ENCODE results near the gene LHX3. TPM values are rescaled to one million over a fixed set of nuclear protein-coding genes. Genes with fewer than 3 reads are reported as not detected.
"Not testable (repeated sequence)": the region's sequence is repeated elsewhere in the genome, so short reads cannot be mapped to it uniquely, and the experiment has no call there.

LHX3 gene
- total RNA-seq, 2 experiments from 2014 or later = not detected

- ATAC-seq = no peak
- Mint-ChIP-seq H3K4me1 (no peaks in the 10 kb centered on the region), H3K36me3 (ENCODE audit: low read depth) (no peaks in the 10 kb centered on the region), H3K9me3 (ENCODE audit: low read depth) (no peaks in the 10 kb centered on the region), H3K4me3 (no peak overlapping the region), H3K27me3 (peaks cover 3% of the 10 kb centered on the region), H3K27ac (no peak overlapping the region)
- CTCF ChIA-PET = no interaction called here
- POLR2A ChIA-PET = no interaction called here
- DNase-seq = no peak
- intact Hi-C loops (cut with DNase I, micrococcal nuclease) = loop anchor here in 1 of 2 experiments (5.0 kb wide), 1 partner anchor 130 kb away; no protein-coding TSS in a partner anchor
Observed at GRCh38 chr9:136151848-136152542, 52.9 kb downstream of the LHX3 start.

- ATAC-seq = peak; percentile 9
- no peak overlapping the region for H3K4me3 Mint-ChIP-seq
- peaks cover 5% of the 10 kb centered on the region for H3K27me3 Mint-ChIP-seq
- ChIA-PET CTCF (no interaction called here), POLR2A (no interaction called here)
- intact Hi-C loops (cut with DNase I, micrococcal nuclease) = loop anchor here in 1 of 2 experiments (5.0 kb wide), 1 partner anchor 131 kb away; no protein-coding TSS in a partner anchor
- no peaks in the 10 kb centered on the region for H3K4me1 Mint-ChIP-seq
- H3K27ac Mint-ChIP-seq = no peak overlapping the region
- H3K36me3 Mint-ChIP-seq (ENCODE audit: low read depth) = no peaks in the 10 kb centered on the region
- no peaks in the 10 kb centered on the region for H3K9me3 Mint-ChIP-seq (ENCODE audit: low read depth)
- DNase-seq = peak; percentile 27
Observed at GRCh38 chr9:136151214-136151804, 53.6 kb downstream of the LHX3 start.

GRCh38 chr9:136150664-136151213 is 54.2 kb downstream of the LHX3 start:
- H3K27ac Mint-ChIP-seq; H3K4me3 Mint-ChIP-seq; CTCF ChIA-PET; H3K4me1 Mint-ChIP-seq; H3K36me3 Mint-ChIP-seq (ENCODE audit: low read depth); ATAC-seq; DNase-seq; H3K9me3 Mint-ChIP-seq (ENCODE audit: low read depth); H3K27me3 Mint-ChIP-seq; POLR2A ChIA-PET: not testable (repeated sequence)
- intact Hi-C loops (cut with DNase I, micrococcal nuclease) = loop anchor here in 1 of 2 experiments (5.0 kb wide), 1 partner anchor 132 kb away; no protein-coding TSS in a partner anchor

DNA sequence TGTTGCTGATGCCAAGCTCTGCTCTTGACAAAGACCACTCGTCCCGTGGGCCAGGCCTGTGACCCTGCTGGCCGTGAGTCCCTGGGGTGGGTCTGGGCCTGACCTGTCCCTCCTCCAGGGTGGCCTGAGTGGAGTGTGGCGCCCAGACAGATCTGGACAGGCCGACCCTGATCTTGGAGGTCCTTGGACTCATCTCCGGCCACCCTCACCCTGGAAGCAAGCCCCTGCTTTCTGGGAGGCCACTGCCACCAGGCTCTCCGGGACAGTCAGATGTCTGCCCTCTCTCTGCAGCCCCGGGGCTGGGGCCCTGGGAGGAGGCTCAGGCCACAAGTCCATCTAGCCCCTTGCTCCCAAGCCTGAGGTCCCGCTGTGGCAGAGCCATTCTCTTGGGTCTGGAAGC is 55.1 kb downstream of the LHX3 start:
- ChIA-PET CTCF (no interaction called here), POLR2A (no interaction called here)
- intact Hi-C loops (cut with DNase I, micrococcal nuclease) = loop anchor here in 1 of 2 experiments (5.0 kb wide), 1 partner anchor 132 kb away; no protein-coding TSS in a partner anchor
- no peak for ATAC-seq
- Mint-ChIP-seq H3K4me1 (no peaks in the 10 kb centered on the region), H3K27me3 (peaks cover 4% of the 10 kb centered on the region), H3K4me3 (no peak overlapping the region), H3K9me3 (ENCODE audit: low read depth) (no peaks in the 10 kb centered on the region), H3K36me3 (ENCODE audit: low read depth) (no peaks in the 10 kb centered on the region), H3K27ac (no peak overlapping the region)
- no peak for DNase-seq

- POLR2A ChIA-PET = no interaction called here
- no peak overlapping the region for H3K27ac Mint-ChIP-seq
- H3K4me1 Mint-ChIP-seq = no peaks in the 10 kb centered on the region
- DNase-seq (no peak), ATAC-seq (no peak)
- H3K36me3 Mint-ChIP-seq (ENCODE audit: low read depth) = no peaks in the 10 kb centered on the region
- CTCF ChIA-PET = no interaction called here
- H3K4me3 Mint-ChIP-seq = no peak overlapping the region
- H3K9me3 Mint-ChIP-seq (ENCODE audit: low read depth) = no peaks in the 10 kb centered on the region
- peaks cover 4% of the 10 kb centered on the region for H3K27me3 Mint-ChIP-seq
- intact Hi-C loops (cut with DNase I, micrococcal nuclease) = no loop called here
Observed at GRCh38 chr9:136149337-136149736, 55.6 kb downstream of the LHX3 start.

DNA sequence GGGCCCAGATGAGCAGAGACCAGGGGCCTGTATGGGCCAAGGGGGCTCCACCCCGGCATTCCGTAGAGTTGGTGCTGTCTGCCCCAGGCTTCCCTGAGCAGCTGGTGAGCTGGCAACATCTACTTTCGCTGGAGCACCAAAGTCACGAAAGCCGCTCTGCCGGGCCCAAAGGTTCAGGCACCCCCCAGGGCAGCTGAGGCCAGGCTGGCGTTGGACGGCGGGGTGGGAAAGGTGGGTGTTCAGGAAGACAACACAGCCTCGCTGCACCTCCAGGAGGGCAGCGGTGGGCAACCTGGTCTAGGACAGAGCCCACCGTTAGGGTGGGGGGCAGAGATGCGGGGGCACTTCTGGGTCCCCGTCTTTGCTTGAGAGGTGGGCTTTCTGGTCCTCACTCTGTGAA is 56.2 kb downstream of the LHX3 start:
- Mint-ChIP-seq H3K4me3 (no peak overlapping the region), H3K9me3 (ENCODE audit: low read depth) (no peaks in the 10 kb centered on the region), H3K27ac (no peak overlapping the region), H3K27me3 (peaks cover 4% of the 10 kb centered on the region), H3K36me3 (ENCODE audit: low read depth) (no peaks in the 10 kb centered on the region), H3K4me1 (no peaks in the 10 kb centered on the region)
- ChIA-PET CTCF (no interaction called here), POLR2A (no interaction called here)
- ATAC-seq (no peak), DNase-seq (no peak)
- intact Hi-C loops (cut with DNase I, micrococcal nuclease) = no loop called here

GRCh38 chr9:136147890-136148714 is 56.8 kb downstream of the LHX3 start:
- Mint-ChIP-seq H3K4me1 (no peaks in the 10 kb centered on the region), H3K36me3 (ENCODE audit: low read depth) (no peaks in the 10 kb centered on the region), H3K4me3 (no peak overlapping the region), H3K27ac (no peak overlapping the region), H3K9me3 (ENCODE audit: low read depth) (no peaks in the 10 kb centered on the region), H3K27me3 (peaks cover 4% of the 10 kb centered on the region)
- intact Hi-C loops (cut with DNase I, micrococcal nuclease) = no loop called here
- DNase-seq = no peak
- ChIA-PET POLR2A (no interaction called here), CTCF (no interaction called here)
- ATAC-seq = no peak

DNA sequence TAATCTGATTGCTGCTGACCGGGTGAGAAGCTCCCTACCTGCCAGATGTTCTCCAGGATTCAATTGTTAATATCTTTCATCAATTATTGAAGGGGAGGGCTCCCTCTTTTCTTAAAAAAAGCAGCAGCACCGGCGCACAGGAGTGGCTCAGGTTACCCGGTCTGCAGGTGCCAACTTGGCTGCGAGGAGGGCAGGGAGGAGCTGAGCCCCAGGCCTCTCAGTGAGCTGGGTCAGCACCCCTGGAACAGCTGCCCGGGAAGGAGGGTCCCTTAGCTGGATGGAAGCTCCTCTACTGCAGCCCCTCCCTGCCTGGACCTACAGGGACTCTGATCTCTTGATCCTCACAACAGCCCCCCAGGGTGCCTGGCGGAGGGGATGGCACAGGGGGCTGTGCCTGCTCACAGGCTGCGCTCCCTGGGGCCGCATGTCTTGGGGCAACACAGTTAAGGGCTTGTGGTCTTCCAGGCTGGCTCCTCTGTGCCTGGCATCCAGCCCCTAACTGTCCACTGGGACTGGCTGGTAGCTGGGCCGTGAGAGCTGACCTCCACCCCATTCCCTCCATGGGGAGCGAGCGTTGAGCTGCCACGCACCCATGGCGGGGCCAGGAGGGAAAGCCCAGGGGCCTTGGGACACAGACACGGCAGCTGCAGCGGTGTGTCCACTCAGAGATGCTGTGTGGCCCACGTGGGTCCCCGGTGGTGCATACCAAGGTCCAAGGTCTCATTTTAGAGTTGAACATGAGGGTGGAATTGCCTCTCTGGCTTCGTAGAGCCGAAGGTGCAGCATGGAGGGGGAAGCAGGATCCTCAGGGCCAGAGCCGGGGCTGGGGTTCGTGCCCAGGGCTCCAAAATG is 57.7 kb downstream of the LHX3 start:
- CTCF ChIA-PET = interaction anchor here (0.9 kb wide), 1 partner anchor 525 kb away, joined by 4 read pairs; no protein-coding TSS in a partner anchor
- POLR2A ChIA-PET = no interaction called here

More for the DNA sequence above, 57.7 kb downstream of the LHX3 start:
- Mint-ChIP-seq H3K4me1 (no peaks in the 10 kb centered on the region), H3K27ac (no peak overlapping the region), H3K36me3 (ENCODE audit: low read depth) (no peaks in the 10 kb centered on the region), H3K9me3 (ENCODE audit: low read depth) (no peaks in the 10 kb centered on the region), H3K4me3 (no peak overlapping the region), H3K27me3 (peaks cover 4% of the 10 kb centered on the region)
- intact Hi-C loops (cut with DNase I, micrococcal nuclease) = no loop called here
- no peak for ATAC-seq
- DNase-seq = no peak

Other genes with a start within 250 kb of the LHX3 start
- gene UBAC1, start 243.8 kb downstream of the LHX3 start, total RNA-seq = 10 to 100 TPM; 41.7 to 42.8 TPM
- gene NACC2, start 109.8 kb downstream of the LHX3 start, total RNA-seq = 1 to 10 TPM; 4.2 to 5.2 TPM
- gene TMEM250, start 86.3 kb downstream of the LHX3 start, total RNA-seq = 10 to 100 TPM; 25.4 to 28.8 TPM
- 10 to 100 TPM; 18.1 to 21.2 TPM for gene QSOX2, start 40.7 kb upstream of the LHX3 start, total RNA-seq
- under 1 TPM in 1 of 2 experiments, not detected in 1; 0.05 TPM for gene CCDC187, start 99.0 kb upstream of the LHX3 start, total RNA-seq
- 10 to 100 TPM in 1 of 2 experiments, 1 to 10 TPM in 1; 9.6 to 10.8 TPM for gene GPSM1, start 122.4 kb upstream of the LHX3 start, total RNA-seq
- 10 to 100 TPM; 11.7 to 12.8 TPM for gene DNLZ, start 158.6 kb upstream of the LHX3 start, total RNA-seq
- gene CARD9, start 168.5 kb upstream of the LHX3 start, total RNA-seq = 1 to 10 TPM in 1 of 2 experiments, under 1 TPM in 1; 0.98 to 1.1 TPM
- 10 to 100 TPM; 12.4 to 16.8 TPM for gene SNAPC4, start 195.0 kb upstream of the LHX3 start, total RNA-seq
- gene ENTR1, start 205.5 kb upstream of the LHX3 start, total RNA-seq = 10 to 100 TPM; 57.2 to 67.7 TPM
- 100 to 1,000 TPM in 1 of 2 experiments, 10 to 100 TPM in 1; 88.0 to 113 TPM for gene PMPCA, start 205.5 kb upstream of the LHX3 start, total RNA-seq
- gene INPP5E, start 234.7 kb upstream of the LHX3 start, total RNA-seq = 10 to 100 TPM; 13.5 to 14.1 TPM

All from activated CD4-positive, alpha-beta T cell treated with anti-CD3 and anti-CD28 coated beads for 36 hours (primary cell).